ENCODE data around the gene IFTAP.

DNA sequence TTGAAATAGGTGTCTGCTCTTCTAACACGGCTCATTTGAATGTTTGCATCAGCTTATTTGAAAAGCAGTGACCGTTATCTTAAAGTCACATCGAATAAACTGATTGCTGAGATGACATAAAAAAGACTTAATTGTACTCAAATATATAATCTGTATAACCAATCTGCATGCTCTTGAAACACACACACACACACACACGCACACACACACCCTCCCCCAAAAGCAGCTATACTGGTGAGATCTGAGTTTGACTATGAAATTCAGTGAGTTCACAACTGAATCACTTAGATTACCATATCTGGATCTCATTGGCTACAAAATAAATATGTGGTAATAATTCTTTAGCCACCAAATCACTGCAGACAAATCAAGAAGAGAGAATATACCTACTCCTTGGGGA, 3.8 kb upstream of the IFTAP start:
- TF ChIP-seq, protein P1, sequence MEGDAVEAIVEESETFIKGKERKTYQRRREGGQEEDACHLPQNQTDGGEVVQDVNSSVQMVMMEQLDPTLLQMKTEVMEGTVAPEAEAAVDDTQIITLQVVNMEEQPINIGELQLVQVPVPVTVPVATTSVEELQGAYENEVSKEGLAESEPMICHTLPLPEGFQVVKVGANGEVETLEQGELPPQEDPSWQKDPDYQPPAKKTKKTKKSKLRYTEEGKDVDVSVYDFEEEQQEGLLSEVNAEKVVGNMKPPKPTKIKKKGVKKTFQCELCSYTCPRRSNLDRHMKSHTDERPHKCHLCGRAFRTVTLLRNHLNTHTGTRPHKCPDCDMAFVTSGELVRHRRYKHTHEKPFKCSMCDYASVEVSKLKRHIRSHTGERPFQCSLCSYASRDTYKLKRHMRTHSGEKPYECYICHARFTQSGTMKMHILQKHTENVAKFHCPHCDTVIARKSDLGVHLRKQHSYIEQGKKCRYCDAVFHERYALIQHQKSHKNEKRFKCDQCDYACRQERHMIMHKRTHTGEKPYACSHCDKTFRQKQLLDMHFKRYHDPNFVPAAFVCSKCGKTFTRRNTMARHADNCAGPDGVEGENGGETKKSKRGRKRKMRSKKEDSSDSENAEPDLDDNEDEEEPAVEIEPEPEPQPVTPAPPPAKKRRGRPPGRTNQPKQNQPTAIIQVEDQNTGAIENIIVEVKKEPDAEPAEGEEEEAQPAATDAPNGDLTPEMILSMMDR (IDR thresholded peaks at IDR 0.05 in 8 of 11, conservative IDR thresholded peaks at IDR 0.05 in 3 of 11): no peak
- TF ChIP-seq POLR2A (IDR thresholded peaks at IDR 0.05): no peak

All from spleen (tissue), 7 donors.